AG04450 (cell line): Measurements from ENCODE around the gene TRPM3. TPM values are rescaled to one million over a fixed set of nuclear protein-coding genes. Genes with fewer than 3 reads are reported as not detected.

Experiments used
- CTCF ChIA-PET: fragments of 300-600, 350-600 bp; formaldehyde crosslinking; extraction: SDS; loops from one replicate; lab custom pipeline; 2022; ENCODE audit warnings: antibody characterized with exemption, inconsistent platforms; lab: Charles Lee
- POLR2A ChIA-PET: fragments of 350-600 bp; formaldehyde crosslinking; extraction: SDS; loops from one replicate; lab custom pipeline; 2021; ENCODE audit warnings: antibody characterized with exemption, inconsistent platforms; lab: Yijun Ruan, JAX
- DNase-seq: peaks from one replicate; pipeline ENCODE4 v3.0.0-alpha.2; 2011; ENCODE audit warnings: low read depth, low spot score
- H3K27ac ChIP-seq: one replicate; pipeline ENCODE4 v1.5.1; 2012; ENCODE audit warnings: low read depth, low read length, control low read depth
- H3K27me3 ChIP-seq: one replicate; pipeline ENCODE4 v1.6.0; 2012; ENCODE audit warnings: low read length; ENCODE audit not compliant: control insufficient read depth, insufficient read depth
- H3K4me3 ChIP-seq: 2 replicates; pipeline ENCODE4 v1.5.1; 2011; ENCODE audit warnings: mild to moderate bottlenecking, low read depth, low read length, control low read depth
- H3K9me3 ChIP-seq: 2 replicates; pipeline ENCODE4 v1.5.1; 2012; ENCODE audit warnings: low read length; ENCODE audit not compliant: control insufficient read depth, insufficient read depth
- polyA plus RNA-seq: library from polyadenylated mRNA; depleted of rRNA; stranded (reverse); fragments of >200 nt; gene quantifications from 2 replicates; pipeline ENCODE4 v1.2.3, GENCODE V29; 2011
- TF ChIP-seq, protein P1 (sequence below): IDR thresholded peaks from 2 replicates; pipeline ENCODE4 v1.5.1; 2011; ENCODE audit warnings: low read depth, low read length, control low read depth, inconsistent platforms

The TRPM3 gene
- polyA plus RNA-seq, 1 experiment = 0.01 TPM

DNA sequence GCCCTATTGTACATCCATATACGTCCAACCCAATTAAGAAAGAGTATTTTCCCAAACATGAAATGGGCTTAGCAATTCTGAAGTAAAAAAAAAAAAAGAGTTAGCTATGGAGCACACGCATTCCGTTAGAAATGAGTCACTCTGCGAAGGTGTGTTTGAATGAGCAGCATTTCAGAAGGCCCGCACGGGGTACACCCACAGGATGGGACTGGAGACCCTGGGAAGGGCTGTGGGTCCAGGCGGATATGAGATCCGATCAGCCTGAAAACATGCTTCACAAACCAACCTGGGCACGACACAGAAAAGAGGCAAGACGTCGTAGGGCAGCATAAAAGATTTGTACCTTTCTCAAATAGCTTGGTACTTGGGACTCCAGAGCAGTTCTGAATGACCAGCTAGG lies 533.0 kb downstream of the TRPM3 start:
- H3K4me3 ChIP-seq = no peak overlapping the region
- DNase-seq = no peak
- CTCF ChIA-PET = no interaction called here
- no peaks in the 10 kb centered on the region for H3K27me3 ChIP-seq
- TF ChIP-seq, protein P1, sequence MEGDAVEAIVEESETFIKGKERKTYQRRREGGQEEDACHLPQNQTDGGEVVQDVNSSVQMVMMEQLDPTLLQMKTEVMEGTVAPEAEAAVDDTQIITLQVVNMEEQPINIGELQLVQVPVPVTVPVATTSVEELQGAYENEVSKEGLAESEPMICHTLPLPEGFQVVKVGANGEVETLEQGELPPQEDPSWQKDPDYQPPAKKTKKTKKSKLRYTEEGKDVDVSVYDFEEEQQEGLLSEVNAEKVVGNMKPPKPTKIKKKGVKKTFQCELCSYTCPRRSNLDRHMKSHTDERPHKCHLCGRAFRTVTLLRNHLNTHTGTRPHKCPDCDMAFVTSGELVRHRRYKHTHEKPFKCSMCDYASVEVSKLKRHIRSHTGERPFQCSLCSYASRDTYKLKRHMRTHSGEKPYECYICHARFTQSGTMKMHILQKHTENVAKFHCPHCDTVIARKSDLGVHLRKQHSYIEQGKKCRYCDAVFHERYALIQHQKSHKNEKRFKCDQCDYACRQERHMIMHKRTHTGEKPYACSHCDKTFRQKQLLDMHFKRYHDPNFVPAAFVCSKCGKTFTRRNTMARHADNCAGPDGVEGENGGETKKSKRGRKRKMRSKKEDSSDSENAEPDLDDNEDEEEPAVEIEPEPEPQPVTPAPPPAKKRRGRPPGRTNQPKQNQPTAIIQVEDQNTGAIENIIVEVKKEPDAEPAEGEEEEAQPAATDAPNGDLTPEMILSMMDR = no peak
- no peaks in the 10 kb centered on the region for H3K9me3 ChIP-seq
- POLR2A ChIA-PET = no interaction called here
- no peak overlapping the region for H3K27ac ChIP-seq

DNA sequence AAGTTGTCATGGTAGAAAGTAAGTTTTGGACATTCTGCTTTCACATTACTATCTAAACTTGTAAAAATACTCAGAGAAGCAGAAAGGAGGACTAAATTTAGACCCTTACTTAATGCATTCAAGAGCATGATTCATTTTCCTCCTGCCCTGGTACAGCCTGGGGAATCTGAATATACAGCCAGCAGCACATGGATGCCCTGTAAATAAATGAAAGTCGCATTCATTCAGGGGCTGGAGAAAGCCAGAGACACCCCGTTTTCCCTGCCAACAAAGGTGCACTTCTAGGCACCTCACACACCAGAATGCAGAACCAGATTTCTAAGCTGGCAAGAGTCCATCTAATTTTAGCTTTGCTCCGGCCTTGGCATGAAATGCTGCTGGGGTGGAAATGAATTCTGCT lies 534.2 kb downstream of the TRPM3 start:
- Histone ChIP-seq H3K9me3 (no peaks in the 10 kb centered on the region), H3K27me3 (no peaks in the 10 kb centered on the region), H3K27ac (peak overlapping the region; percentile 63), H3K4me3 (no peak overlapping the region)
- ChIA-PET CTCF (no interaction called here), POLR2A (interaction anchor here (0.6 to 0.7 kb wide), 3 partner anchors 11 to 248 kb away, joined by 3 to 7 read pairs (median 3); no protein-coding TSS in a partner anchor)
- DNase-seq = no peak
- TF ChIP-seq, protein P1 = no peak

DNA sequence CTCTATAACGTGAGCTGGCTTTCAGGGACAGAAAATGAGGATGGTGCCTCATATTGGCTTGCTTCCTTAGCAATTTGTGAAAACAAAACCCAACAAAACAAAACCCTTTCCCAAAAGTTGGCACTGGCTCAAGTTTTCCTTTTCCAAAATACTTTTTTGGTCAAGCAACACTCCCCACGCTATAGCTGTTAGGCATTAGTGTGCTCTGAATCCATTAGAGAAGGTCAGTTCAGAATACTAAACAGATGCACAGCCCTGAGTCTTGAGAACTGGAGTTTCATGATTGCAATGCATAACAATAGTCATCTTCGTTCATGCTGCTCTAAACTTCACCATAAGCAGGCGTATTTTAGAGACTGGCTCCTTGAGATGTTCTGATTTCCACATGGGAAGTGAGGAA lies 534.9 kb downstream of the TRPM3 start:
- ChIA-PET POLR2A (no interaction called here), CTCF (interaction anchor here (1.0 kb wide), 2 partner anchors 15 to 16 kb away, joined by 3 to 6 read pairs; no protein-coding TSS in a partner anchor)
- Histone ChIP-seq H3K27me3 (no peaks in the 10 kb centered on the region), H3K9me3 (no peaks in the 10 kb centered on the region), H3K27ac (no peak overlapping the region), H3K4me3 (no peak overlapping the region)
- TF ChIP-seq, protein P1 = no peak
- no peak for DNase-seq

DNA sequence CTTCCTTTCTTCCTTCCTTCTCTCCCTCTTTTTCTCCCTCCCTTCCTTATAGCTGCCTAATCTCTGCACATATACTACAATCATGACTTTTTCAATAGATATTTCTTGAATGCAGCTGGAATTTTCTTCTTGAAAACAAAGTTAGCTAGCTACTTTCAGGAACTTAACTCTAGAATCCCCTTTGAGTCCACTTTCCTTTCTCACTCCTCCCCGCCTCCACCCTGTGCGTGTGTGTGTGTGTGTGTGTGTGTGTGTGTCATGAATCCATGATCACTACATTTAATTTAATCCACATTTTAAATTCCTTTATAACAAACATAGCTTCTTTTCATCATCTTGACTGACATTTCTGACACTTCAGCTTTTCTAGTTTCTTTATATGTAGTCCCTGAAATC lies 539.5 kb downstream of the TRPM3 start:
- POLR2A ChIA-PET = interaction anchor here (0.5 to 0.7 kb wide), 2 partner anchors 498 to 569 kb away, joined by 4 to 6 read pairs; no protein-coding TSS in a partner anchor
- Histone ChIP-seq H3K4me3 (no peak overlapping the region), H3K9me3 (no peaks in the 10 kb centered on the region), H3K27ac (no peak overlapping the region), H3K27me3 (no peaks in the 10 kb centered on the region)
- DNase-seq = no peak
- CTCF ChIA-PET = interaction anchor here (0.6 to 0.7 kb wide), 2 partner anchors 276 to 277 kb away, joined by 3 read pairs; no protein-coding TSS in a partner anchor
- TF ChIP-seq, protein P1 = no peak

DNA sequence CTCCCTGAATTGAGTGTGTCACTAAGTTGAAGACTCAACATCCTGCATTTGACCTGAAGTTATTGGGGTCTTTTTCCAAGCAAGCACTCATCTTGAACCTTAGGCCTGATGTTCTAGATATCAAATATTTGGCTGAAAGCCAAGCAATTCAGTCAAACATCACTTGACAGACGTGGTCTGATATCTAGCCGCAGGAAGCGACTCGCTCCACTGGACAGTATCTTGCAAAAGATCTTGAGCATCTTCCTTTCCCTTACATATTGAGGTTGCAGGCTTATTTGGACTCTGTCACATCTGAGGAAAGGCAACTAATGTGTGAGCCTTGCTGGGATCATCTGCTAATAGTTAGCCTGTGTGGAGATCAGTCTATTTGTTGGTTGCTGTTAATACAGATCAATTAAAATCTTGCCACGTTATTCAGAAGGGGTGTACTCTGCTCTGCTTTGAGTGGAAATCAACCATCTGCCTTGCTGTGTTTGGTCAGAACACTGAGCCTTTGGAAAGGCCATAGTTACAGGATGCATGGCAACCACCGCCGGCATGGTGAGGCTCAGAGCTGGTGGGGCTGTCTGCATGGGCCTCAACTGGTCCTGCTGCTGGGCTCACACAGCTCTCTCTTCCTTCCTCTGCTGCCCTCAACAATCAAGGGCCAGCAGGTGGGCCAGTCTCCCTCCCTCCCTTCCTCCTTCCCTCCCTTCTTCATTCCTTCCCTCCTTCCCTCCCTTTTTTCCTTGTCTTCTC lies 540.0 kb downstream of the TRPM3 start:
- TF ChIP-seq, protein P1 = no peak
- no peak for DNase-seq
- POLR2A ChIA-PET = interaction anchor here (0.5 kb wide), 1 partner anchor 498 kb away, joined by 4 read pairs; no protein-coding TSS in a partner anchor
- Histone ChIP-seq H3K27ac (no peak overlapping the region), H3K4me3 (no peak overlapping the region), H3K9me3 (no peaks in the 10 kb centered on the region), H3K27me3 (no peaks in the 10 kb centered on the region)
- CTCF ChIA-PET = interaction anchor here (0.6 kb wide), 1 partner anchor 276 kb away, joined by 3 read pairs; no protein-coding TSS in a partner anchor
